Liver (tissue), 3 donors: Measurements from ENCODE around the gene PAQR3.

ENCODE experiments used
- FOXA1 ChIP-seq: IDR thresholded peaks from 2 replicates; pipeline ENCODE4 v1.6.1; 2016; ENCODE audit warnings: antibody characterized with exemption
- JUND ChIP-seq, 2 donors: IDR thresholded peaks; 2 replicates each; pipeline ENCODE4 v1.6.1; 2016; ENCODE audit warnings: antibody characterized with exemption in 2 of 2
- RAD21 ChIP-seq, 2 donors: IDR thresholded peaks; 2 replicates each; pipeline ENCODE4 v1.6.1; 2016; ENCODE audit warnings: antibody characterized with exemption in 2 of 2, mild to moderate bottlenecking in 2 of 2
- RXRA ChIP-seq, 2 donors: IDR thresholded peaks; 2 replicates each; pipeline ENCODE4 v1.6.1; 2017 to 2018; ENCODE audit warnings: antibody characterized with exemption in 2 of 2, mild to moderate bottlenecking in 1 of 2
- TAF1 ChIP-seq: conservative IDR thresholded peaks from 2 replicates; pipeline ENCODE4 v1.6.1; 2016; ENCODE audit warnings: antibody characterized with exemption, mild to moderate bottlenecking
- TF ChIP-seq, protein P1 (sequence below): fragments of 150-350 bp; IDR thresholded peaks from 2 replicates; pipeline ENCODE4 v1.5.1; 2017; ENCODE audit warnings: improper control_type of control experiment, low read depth, low read length; ENCODE audit not compliant: missing input control
- TF ChIP-seq, protein P2 (sequence below): IDR thresholded peaks from 2 replicates; pipeline ENCODE4 v1.6.1; 2016; ENCODE audit warnings: antibody characterized with exemption
- donor health status: healthy.
- donor health status: healthy.

- TF ChIP-seq, protein P1, sequence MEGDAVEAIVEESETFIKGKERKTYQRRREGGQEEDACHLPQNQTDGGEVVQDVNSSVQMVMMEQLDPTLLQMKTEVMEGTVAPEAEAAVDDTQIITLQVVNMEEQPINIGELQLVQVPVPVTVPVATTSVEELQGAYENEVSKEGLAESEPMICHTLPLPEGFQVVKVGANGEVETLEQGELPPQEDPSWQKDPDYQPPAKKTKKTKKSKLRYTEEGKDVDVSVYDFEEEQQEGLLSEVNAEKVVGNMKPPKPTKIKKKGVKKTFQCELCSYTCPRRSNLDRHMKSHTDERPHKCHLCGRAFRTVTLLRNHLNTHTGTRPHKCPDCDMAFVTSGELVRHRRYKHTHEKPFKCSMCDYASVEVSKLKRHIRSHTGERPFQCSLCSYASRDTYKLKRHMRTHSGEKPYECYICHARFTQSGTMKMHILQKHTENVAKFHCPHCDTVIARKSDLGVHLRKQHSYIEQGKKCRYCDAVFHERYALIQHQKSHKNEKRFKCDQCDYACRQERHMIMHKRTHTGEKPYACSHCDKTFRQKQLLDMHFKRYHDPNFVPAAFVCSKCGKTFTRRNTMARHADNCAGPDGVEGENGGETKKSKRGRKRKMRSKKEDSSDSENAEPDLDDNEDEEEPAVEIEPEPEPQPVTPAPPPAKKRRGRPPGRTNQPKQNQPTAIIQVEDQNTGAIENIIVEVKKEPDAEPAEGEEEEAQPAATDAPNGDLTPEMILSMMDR: no peak
- no peak for TF ChIP-seq RXRA (IDR thresholded peaks at IDR 0.05)
- TF ChIP-seq FOXA1: no peak
- TF ChIP-seq JUND (IDR thresholded peaks at IDR 0.05): no peak
- TF ChIP-seq, protein P2, sequence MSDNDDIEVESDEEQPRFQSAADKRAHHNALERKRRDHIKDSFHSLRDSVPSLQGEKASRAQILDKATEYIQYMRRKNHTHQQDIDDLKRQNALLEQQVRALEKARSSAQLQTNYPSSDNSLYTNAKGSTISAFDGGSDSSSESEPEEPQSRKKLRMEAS: no peak
- no peak for TF ChIP-seq RAD21 (IDR thresholded peaks at IDR 0.05)
- TF ChIP-seq TAF1: no peak
Measured at GRCh38 chr4:78907638-78908037, 31.6 kb downstream of the PAQR3 start.
